ENCODE measurements around the gene PCYT1B. TPM values are rescaled to one million over a fixed set of nuclear protein-coding genes. Genes with fewer than 3 reads are reported as not detected.

Gene PCYT1B
- total RNA-seq, 1 donor = 1.1 TPM

GRCh38 chrX:24515447-24515846, 131.7 kb downstream of the PCYT1B start:
- TF ChIP-seq, protein P1, sequence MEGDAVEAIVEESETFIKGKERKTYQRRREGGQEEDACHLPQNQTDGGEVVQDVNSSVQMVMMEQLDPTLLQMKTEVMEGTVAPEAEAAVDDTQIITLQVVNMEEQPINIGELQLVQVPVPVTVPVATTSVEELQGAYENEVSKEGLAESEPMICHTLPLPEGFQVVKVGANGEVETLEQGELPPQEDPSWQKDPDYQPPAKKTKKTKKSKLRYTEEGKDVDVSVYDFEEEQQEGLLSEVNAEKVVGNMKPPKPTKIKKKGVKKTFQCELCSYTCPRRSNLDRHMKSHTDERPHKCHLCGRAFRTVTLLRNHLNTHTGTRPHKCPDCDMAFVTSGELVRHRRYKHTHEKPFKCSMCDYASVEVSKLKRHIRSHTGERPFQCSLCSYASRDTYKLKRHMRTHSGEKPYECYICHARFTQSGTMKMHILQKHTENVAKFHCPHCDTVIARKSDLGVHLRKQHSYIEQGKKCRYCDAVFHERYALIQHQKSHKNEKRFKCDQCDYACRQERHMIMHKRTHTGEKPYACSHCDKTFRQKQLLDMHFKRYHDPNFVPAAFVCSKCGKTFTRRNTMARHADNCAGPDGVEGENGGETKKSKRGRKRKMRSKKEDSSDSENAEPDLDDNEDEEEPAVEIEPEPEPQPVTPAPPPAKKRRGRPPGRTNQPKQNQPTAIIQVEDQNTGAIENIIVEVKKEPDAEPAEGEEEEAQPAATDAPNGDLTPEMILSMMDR (IDR thresholded peaks at IDR 0.05; ENCODE audit: extremely low read depth, low read depth, low read length) = no peak
- DNase-seq (ENCODE audit: insufficient read length, low spot score, missing footprints) = no peak
- no peaks in the 10 kb centered on the region for H3K4me1 ChIP-seq (ENCODE audit: insufficient read depth, low read length)

DNA sequence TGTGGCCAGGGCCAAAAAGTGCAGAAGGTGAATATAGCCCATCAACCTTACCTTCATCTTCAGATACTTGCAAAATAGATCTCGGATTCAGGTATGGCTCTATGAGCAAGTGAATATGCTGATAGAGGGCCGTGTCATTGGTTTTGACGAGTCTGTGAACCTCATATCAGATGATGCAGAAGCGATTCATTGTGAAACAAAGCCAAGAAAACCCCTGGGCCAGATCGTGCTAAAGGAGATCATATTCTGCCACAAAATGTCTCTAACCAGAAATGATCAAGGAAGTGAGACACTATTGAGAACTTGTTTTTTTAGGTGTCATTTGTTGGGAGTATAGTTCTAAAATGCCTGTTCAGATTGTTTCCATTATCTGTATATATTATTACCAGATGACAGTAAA, 133.7 kb downstream of the PCYT1B start:
- TF ChIP-seq, protein P1 (IDR thresholded peaks at IDR 0.05; ENCODE audit: extremely low read depth, low read depth, low read length) = no peak
- Histone ChIP-seq H3K9me3 (ENCODE audit: low read depth, low read length) (no peaks in the 10 kb centered on the region), H3K4me2 (ENCODE audit: insufficient read depth, low read length) (no peak overlapping the region)

More at GRCh38 chrX:24515447-24515846, 131.7 kb downstream of the PCYT1B start:
- Histone ChIP-seq H3K9me3 (ENCODE audit: low read depth, low read length) (no peaks in the 10 kb centered on the region), H3K4me3 (ENCODE audit: insufficient read depth, low read length) (no peak overlapping the region), H4K20me1 (ENCODE audit: insufficient read depth, low read length) (no peaks in the 10 kb centered on the region), H2AFZ (ENCODE audit: low read length) (no peak overlapping the region), H3K36me3 (ENCODE audit: insufficient read depth, low read length) (no peaks in the 10 kb centered on the region), H3K4me2 (ENCODE audit: insufficient read depth, low read length) (no peak overlapping the region), H3K27me3 (ENCODE audit: insufficient read depth, low read length) (no peaks in the 10 kb centered on the region), H3K27ac (ENCODE audit: low read depth, low read length) (no peak overlapping the region), H3K79me2 (ENCODE audit: insufficient read depth, low read length) (no peaks in the 10 kb centered on the region)

GRCh38 chrX:24508375-24508774, 138.8 kb downstream of the PCYT1B start:
- Histone ChIP-seq H2AFZ (ENCODE audit: low read length) (no peak overlapping the region), H4K20me1 (ENCODE audit: insufficient read depth, low read length) (no peaks in the 10 kb centered on the region), H3K4me2 (ENCODE audit: insufficient read depth, low read length) (no peak overlapping the region), H3K4me1 (ENCODE audit: insufficient read depth, low read length) (peaks cover 3% of the 10 kb centered on the region), H3K79me2 (ENCODE audit: insufficient read depth, low read length) (no peaks in the 10 kb centered on the region), H3K27ac (ENCODE audit: low read depth, low read length) (no peak overlapping the region), H3K36me3 (ENCODE audit: insufficient read depth, low read length) (no peaks in the 10 kb centered on the region), H3K27me3 (ENCODE audit: insufficient read depth, low read length) (no peaks in the 10 kb centered on the region), H3K4me3 (ENCODE audit: insufficient read depth, low read length) (no peak overlapping the region), H3K9me3 (ENCODE audit: low read depth, low read length) (no peaks in the 10 kb centered on the region)
- DNase-seq (ENCODE audit: insufficient read length, low spot score, missing footprints) = no peak
- TF ChIP-seq, protein P1 (IDR thresholded peaks at IDR 0.05; ENCODE audit: extremely low read depth, low read depth, low read length) = no peak

More for the DNA sequence above, 133.7 kb downstream of the PCYT1B start:
- no peak for DNase-seq (ENCODE audit: insufficient read length, low spot score, missing footprints)
- no peaks in the 10 kb centered on the region for H3K4me1 ChIP-seq (ENCODE audit: insufficient read depth, low read length)
- no peaks in the 10 kb centered on the region for H3K36me3 ChIP-seq (ENCODE audit: insufficient read depth, low read length)
- no peaks in the 10 kb centered on the region for H3K27me3 ChIP-seq (ENCODE audit: insufficient read depth, low read length)
- H3K79me2 ChIP-seq (ENCODE audit: insufficient read depth, low read length) = no peaks in the 10 kb centered on the region
- no peaks in the 10 kb centered on the region for H4K20me1 ChIP-seq (ENCODE audit: insufficient read depth, low read length)
- H3K4me3 ChIP-seq (ENCODE audit: insufficient read depth, low read length) = no peak overlapping the region
- no peak overlapping the region for H2AFZ ChIP-seq (ENCODE audit: low read length)
- H3K27ac ChIP-seq (ENCODE audit: low read depth, low read length) = no peak overlapping the region

Small RNA genes within 50 kb of the gene (small RNA-seq; reads per million reads assigned to genes)
- gene SNRPEP9 = not detected

Other genes with a start within 250 kb of the PCYT1B start
- gene PDK3, start 182.1 kb downstream of the PCYT1B start, total RNA-seq = 8.5 and 9.0 TPM in 2 replicates
- 10.0 and 11.9 TPM in 2 replicates for gene POLA1, start 46.6 kb upstream of the PCYT1B start, total RNA-seq